IMR-90 (cell line): ENCODE data around the gene XCR1. TPM values are rescaled to one million over a fixed set of nuclear protein-coding genes. Genes with fewer than 3 reads are reported as not detected.

Experiments used
- ATAC-seq: fragments of 200-7000 bp; cut with Tn5 transposase; 2 replicates; pipeline ENCODE4 v1.9.1; 2020; ENCODE audit warnings: low read depth, mild to moderate bottlenecking, moderate library complexity
- BruUV-seq: library from RNA; stranded (reverse); fragments of 400-500 nt; replicated peaks from 2 replicates; lab custom pipeline; 2021; lab: Mats Ljungman, UMichigan
- CTCF ChIA-PET: fragments of 300-600 bp; formaldehyde crosslinking; extraction: SDS; loops from one replicate; lab custom pipeline; 2021; ENCODE audit warnings: antibody characterized with exemption; lab: Yijun Ruan, JAX
- POLR2A ChIA-PET: fragments of 300-600 bp; sonication (Branson Sonifier 250); formaldehyde crosslinking; loops from one replicate; lab custom pipeline; 2022; ENCODE audit warnings: antibody characterized with exemption; ENCODE audit not compliant: unreplicated experiment; lab: Charles Lee
- DNase-seq: peaks from one replicate; pipeline ENCODE4 v3.0.0; 2013
- H2AFZ ChIP-seq: replicated peaks from 2 replicates; pipeline ENCODE3; 2013; ENCODE audit warnings: low read length, mild to moderate bottlenecking; ENCODE audit not compliant: poor library complexity
- H2AK5ac ChIP-seq: 2 replicates; pipeline ENCODE4 v1.6.1; 2013; ENCODE audit warnings: low read depth, low read length, inconsistent platforms
- H2AK9ac ChIP-seq: replicated peaks from 2 replicates; pipeline ENCODE3; 2013; ENCODE audit warnings: mild to moderate bottlenecking, low read depth, low read length, moderate library complexity; ENCODE audit not compliant: poor library complexity
- H2BK120ac ChIP-seq: 2 replicates; pipeline ENCODE4 v1.6.1; 2013; ENCODE audit warnings: low read depth, low read length, inconsistent platforms
- H2BK15ac ChIP-seq: 3 replicates; pipeline ENCODE4 v1.6.1; 2013; ENCODE audit warnings: low read depth, low read length, inconsistent platforms
- H2BK20ac ChIP-seq: 2 replicates; pipeline ENCODE4 v1.6.1; 2013; ENCODE audit warnings: low read depth, mild to moderate bottlenecking, inconsistent platforms, low read length, moderate library complexity
- H2BK5ac ChIP-seq: 2 replicates; pipeline ENCODE4 v1.6.1; 2013; ENCODE audit warnings: mild to moderate bottlenecking, low read depth, low read length, inconsistent platforms; ENCODE audit not compliant: poor library complexity, severe bottlenecking
- H3K14ac ChIP-seq: replicated peaks from 2 replicates; pipeline ENCODE4 v1.6.1; 2013; ENCODE audit warnings: low read depth, low read length, inconsistent platforms
- H3K18ac ChIP-seq: 2 replicates; pipeline ENCODE4 v1.6.1; 2013; ENCODE audit warnings: low read depth, low read length, control low read depth
- H3K23ac ChIP-seq: 2 replicates; pipeline ENCODE4 v1.6.1; 2013; ENCODE audit warnings: low read depth, low read length, inconsistent platforms
- H3K27ac ChIP-seq: 2 replicates; pipeline ENCODE4 v1.5.1; 2013; ENCODE audit warnings: mild to moderate bottlenecking, control low read depth, low read length; ENCODE audit not compliant: insufficient read depth
- H3K27me3 ChIP-seq: 2 replicates; pipeline ENCODE4 v1.6.1; 2013; ENCODE audit warnings: low read length; ENCODE audit not compliant: control insufficient read depth, insufficient read depth
- H3K36me3 ChIP-seq: 2 replicates; pipeline ENCODE4 v1.6.1; 2013; ENCODE audit warnings: low read length, mixed read lengths; ENCODE audit not compliant: control insufficient read depth, insufficient read depth
- H3K4ac ChIP-seq: 2 replicates; pipeline ENCODE4 v1.6.1; 2013; ENCODE audit warnings: low read depth, low read length, inconsistent platforms
- H3K4me1 ChIP-seq: 2 replicates; pipeline ENCODE4 v1.6.1; 2013; ENCODE audit warnings: low read length, mixed read lengths; ENCODE audit not compliant: control insufficient read depth, insufficient read depth
- H3K4me2 ChIP-seq: 2 replicates; pipeline ENCODE4 v1.6.1; 2013; ENCODE audit warnings: low read depth, mild to moderate bottlenecking, control low read depth, low read length, moderate library complexity
- H3K4me3 ChIP-seq: 2 replicates; pipeline ENCODE4 v1.5.1; 2013; ENCODE audit warnings: low read depth, mild to moderate bottlenecking, control low read depth, low read length, moderate library complexity; ENCODE audit not compliant: insufficient read depth
- H3K56ac ChIP-seq: 2 replicates; pipeline ENCODE4 v1.6.1; 2013; ENCODE audit warnings: low read length, inconsistent platforms; ENCODE audit not compliant: insufficient read depth; ENCODE audit errors: extremely low read depth
- H3K79me1 ChIP-seq, 2 experiments: 2 replicates each; pipeline ENCODE4 v1.6.1; 2013; ENCODE audit warnings: low read length in 2 of 2, inconsistent platforms in 1 of 2, low read depth in 1 of 2
- H3K9ac ChIP-seq: 2 replicates; pipeline ENCODE4 v1.6.1; 2013; ENCODE audit warnings: low read depth, low read length, control low read depth
- H3K9me1 ChIP-seq: 2 replicates; pipeline ENCODE4 v1.6.1; 2013; ENCODE audit warnings: low read length, inconsistent platforms; ENCODE audit not compliant: insufficient read depth
- H3K9me3 ChIP-seq: 2 replicates; pipeline ENCODE4 v1.6.1; 2013; ENCODE audit warnings: low read length; ENCODE audit not compliant: control insufficient read depth, insufficient read depth
- H4K20me1 ChIP-seq: 2 replicates; pipeline ENCODE4 v1.6.1; 2013; ENCODE audit warnings: low read length, inconsistent platforms; ENCODE audit not compliant: insufficient read depth
- H4K5ac ChIP-seq: 2 replicates; pipeline ENCODE4 v1.6.1; 2013; ENCODE audit warnings: mild to moderate bottlenecking, low read depth, low read length, control low read depth
- H4K8ac ChIP-seq, 2 experiments: 2 replicates each; pipeline ENCODE4 v1.6.1; 2013; ENCODE audit warnings: low read depth in 2 of 2, low read length in 2 of 2, control low read depth in 1 of 2, inconsistent platforms in 1 of 2
- H4K91ac ChIP-seq: 2 replicates; pipeline ENCODE4 v1.6.1; 2013; ENCODE audit warnings: low read depth, low read length, inconsistent platforms; ENCODE audit not compliant: insufficient read depth
- CEBPB ChIP-seq: IDR thresholded peaks from 2 replicates; pipeline ENCODE4 v1.6.1; 2012; ENCODE audit warnings: low read depth, low read length, improper control_type of control experiment
- CTCF ChIP-seq: conservative IDR thresholded peaks from 2 replicates; pipeline ENCODE4 v1.5.1; 2012; ENCODE audit warnings: mild to moderate bottlenecking, low read depth, low read length, improper control_type of control experiment
- WGBS, 2 experiments: methylation state at CpG; one replicate each; pipeline versions ENCODE4 v1.1.5 to v1.1.7; 2013; ENCODE audit warnings: missing lambda C conversion rate in 2 of 2; ENCODE audit not compliant: insufficient read length in 1 of 2; ENCODE audit errors: extremely low coverage in 2 of 2; 5-methylcytosine and 5-hydroxymethylcytosine counted together
- dilution Hi-C: fragments of 300-500 bp; cut with HindIII; formaldehyde crosslinking; loops from one replicate; pipeline ENCODE4 v1.14.3; 2018; ENCODE audit warnings: low sequenced_read_pairs; ENCODE audit not compliant: unreplicated experiment
- in situ Hi-C: fragments of 300-500 bp; cut with MboI; formaldehyde crosslinking; loops from 3 replicates; pipeline ENCODE4 v1.14.3; 2019; ENCODE audit warnings: low sequenced_read_pairs, inconsistent platforms, mixed read lengths
- intact Hi-C: fragments of 100-400 bp; cut with micrococcal nuclease; formaldehyde crosslinking; loops from 2 replicates; pipeline ENCODE4 v1.10.0; 2022
- polyA plus RNA-seq, 3 experiments: library from polyadenylated mRNA; depleted of rRNA; stranded (reverse); fragments of >200 nt; gene quantifications; 2 replicates each; pipeline ENCODE4 v1.2.3, GENCODE V29; 2012; ENCODE audit warnings: low replicate concordance in 1 of 3
- total RNA-seq: library from RNA; depleted of rRNA; stranded (reverse); fragments of >200 nt; gene quantifications from 2 replicates; pipeline ENCODE4 v1.2.3, GENCODE V29; 2012

Gene XCR1
- total and polyA plus RNA-seq, 2 of the 4 experiments (the other 2 are of a cell fraction), result not detected

- Histone ChIP-seq H2AK5ac (no peak overlapping the region), H2BK15ac (no peak overlapping the region), H3K4me3 (no peak overlapping the region), H3K9ac (no peak overlapping the region), H3K4me1 (no peaks in the 10 kb centered on the region), H2AFZ (no peak overlapping the region), H3K56ac (no peak overlapping the region), H3K4ac (no peak overlapping the region), H4K8ac (no peak overlapping the region), H3K9me3 (no peaks in the 10 kb centered on the region), H3K18ac (no peak overlapping the region), H2BK20ac (no peak overlapping the region), H3K9me1 (no peaks in the 10 kb centered on the region; the same call in 1 of the 2 replicates), H4K5ac (no peak overlapping the region), H3K23ac (no peak overlapping the region), H4K91ac (no peak overlapping the region), H3K79me1 (no peaks in the 10 kb centered on the region), H3K4me2 (no peak overlapping the region), H3K14ac (no peak overlapping the region), H2BK5ac (no peak overlapping the region), H3K27ac (no peak overlapping the region), H2BK120ac (no peak overlapping the region), H3K27me3 (peaks cover 21% of the 10 kb centered on the region), H2AK9ac (no peak overlapping the region), H3K36me3 (no peaks in the 10 kb centered on the region), H4K20me1 (no peaks in the 10 kb centered on the region)
- POLR2A ChIA-PET, result no interaction called here
- BruUV-seq, result no TSS peak
- ATAC-seq (no peak), DNase-seq (no peak)
- dilution Hi-C loops, result no loop called here
- intact Hi-C loops, result no loop called here
- in situ Hi-C loops, result no loop called here
- 33% methylated on average over 1 of the region's 2 CpGs; no CpG with 5 or more reads in 1 of the 2 experiments for WGBS, 2 experiments
- CTCF ChIA-PET, result no interaction called here
- TF ChIP-seq CTCF, result no peak
- peak; percentile 40; the same call in 1 of the 2 replicates for TF ChIP-seq CEBPB
Measured at GRCh38 chr3:46017720-46018119, 9.6 kb downstream of the XCR1 start.
